CD4-positive, alpha-beta memory T cell (primary cell): ENCODE data around the gene HSPA4. TPM values are rescaled to one million over a fixed set of nuclear protein-coding genes. Genes with fewer than 3 reads are reported as not detected.

Experiments used
- CTCF ChIA-PET: fragments of 350-600 bp; sonication (Branson Sonifier 250); formaldehyde crosslinking; loops from one replicate; lab custom pipeline; 2021; ENCODE audit warnings: inconsistent platforms; ENCODE audit not compliant: partially characterized antibody; lab: Charles Lee
- POLR2A ChIA-PET: fragments of 350-600 bp; sonication (Branson Sonifier 250); formaldehyde crosslinking; loops from one replicate; lab custom pipeline; 2021; ENCODE audit not compliant: partially characterized antibody; lab: Charles Lee
- DNase-seq, 5 donors: peaks; one replicate each; pipeline versions ENCODE4 v3.0.0 to v3.0.0-alpha.2; 2020 to 2022; ENCODE audit warnings: mixed read lengths in 1 of 5
- H3K27ac ChIP-seq: one replicate; pipeline ENCODE4 v1.7.0; 2013; ENCODE audit warnings: low read depth, low read length
- H3K27me3 ChIP-seq: 2 replicates; pipeline ENCODE4 v1.7.0; 2013; ENCODE audit warnings: mild to moderate bottlenecking, low read length, moderate library complexity; ENCODE audit not compliant: insufficient read depth
- H3K36me3 ChIP-seq: 2 replicates; pipeline ENCODE4 v1.7.0; 2013; ENCODE audit warnings: mild to moderate bottlenecking, low read length, moderate library complexity; ENCODE audit not compliant: insufficient read depth
- H3K4me1 ChIP-seq: 2 replicates; pipeline ENCODE4 v1.7.0; 2013; ENCODE audit warnings: mild to moderate bottlenecking, low read length, moderate library complexity; ENCODE audit not compliant: insufficient read depth
- H3K4me3 ChIP-seq, 2 donors: one replicate each; pipeline ENCODE4 v1.7.0; 2013; ENCODE audit warnings: low read length in 2 of 2, mild to moderate bottlenecking in 1 of 2
- H3K9me3 ChIP-seq, 2 donors: one replicate each; pipeline ENCODE4 v1.7.0; 2013; ENCODE audit warnings: low read length in 2 of 2, control low read depth in 1 of 2; ENCODE audit not compliant: control insufficient read depth in 1 of 2
- H3K27ac Mint-ChIP-seq, 7 donors: one replicate each; pipeline ENCODE4 v1.8.0; 2020 to 2021; ENCODE audit warnings: mixed read lengths in 7 of 7, mild to moderate bottlenecking in 6 of 7, inconsistent platforms in 3 of 7, moderate library complexity in 3 of 7
- H3K27me3 Mint-ChIP-seq, 2 donors: one replicate each; pipeline ENCODE4 v1.8.0; 2020 to 2021; ENCODE audit warnings: mixed read lengths in 2 of 2
- H3K36me3 Mint-ChIP-seq, 2 donors: one replicate each; pipeline ENCODE4 v1.8.0; 2020 to 2021; ENCODE audit warnings: mixed read lengths in 2 of 2, inconsistent platforms in 1 of 2, mild to moderate bottlenecking in 1 of 2
- H3K4me1 Mint-ChIP-seq, 4 donors: one replicate each; pipeline ENCODE4 v1.8.0; 2020 to 2021; ENCODE audit warnings: mixed read lengths in 4 of 4, mild to moderate bottlenecking in 1 of 4
- H3K4me3 Mint-ChIP-seq, 8 donors: one replicate each; pipeline ENCODE4 v1.8.0; 2020 to 2021; ENCODE audit warnings: mixed read lengths in 8 of 8, mild to moderate bottlenecking in 7 of 8, moderate library complexity in 6 of 8, inconsistent platforms in 3 of 8
- H3K9me3 Mint-ChIP-seq, 8 donors: one replicate each; pipeline ENCODE4 v1.8.0; 2020 to 2021; ENCODE audit warnings: mixed read lengths in 8 of 8, mild to moderate bottlenecking in 5 of 8, inconsistent platforms in 3 of 8, moderate library complexity in 1 of 8
- intact Hi-C: fragments of 100-400 bp; cut with micrococcal nuclease; formaldehyde crosslinking; loops from one replicate; pipeline ENCODE4 v1.15.1; 2023
- polyA plus RNA-seq, 2 donors: library from polyadenylated mRNA; unstranded; fragments of 300-500 nt; fragmentation: Illumina TruSeq; gene quantifications; one replicate each; pipeline ENCODE4 v1.2.3, GENCODE V29; 2021
- total RNA-seq, 2 experiments: library from RNA; stranded (reverse); gene quantifications; one replicate each; pipeline ENCODE4 v1.2.3, GENCODE V29; 2021

HSPA4 gene
- total and polyA plus RNA-seq, 4 experiments from 2014 or later: 32.2 to 58.1 (median 50.5) TPM

- Mint-ChIP-seq H3K4me3 (no peak overlapping the region), H3K4me1 (no peaks in the 10 kb centered on the region), H3K9me3 (no peaks in the 10 kb centered on the region), H3K27ac (no peak overlapping the region), H3K36me3 (no peaks in the 10 kb centered on the region), H3K27me3 (peaks cover 0 to 1% of the 10 kb centered on the region in 2 donors)
- Histone ChIP-seq H3K9me3 (no peaks in the 10 kb centered on the region), H3K36me3 (no peaks in the 10 kb centered on the region), H3K4me3 (no peak overlapping the region), H3K27ac (no peak overlapping the region), H3K4me1 (no peaks in the 10 kb centered on the region), H3K27me3 (peaks cover 4% of the 10 kb centered on the region)
- ChIA-PET CTCF (interaction anchor here (1.2 kb wide), 1 partner anchor 9 kb away, joined by 4 read pairs; no protein-coding TSS in a partner anchor), POLR2A (no interaction called here)
- intact Hi-C loops: no loop called here
- DNase-seq: no peak
These were observed 68.4 kb downstream of the HSPA4 start for GRCh38 chr5:133120156-133120750.

- no peaks in the 10 kb centered on the region for H3K9me3 Mint-ChIP-seq
- ChIA-PET CTCF (interaction anchor here (1.1 kb wide), 1 partner anchor 9 kb away, joined by 4 read pairs; no protein-coding TSS in a partner anchor), POLR2A (no interaction called here)
- Histone ChIP-seq H3K4me3 (no peak overlapping the region), H3K27me3 (peaks cover 4% of the 10 kb centered on the region), H3K4me1 (no peaks in the 10 kb centered on the region), H3K27ac (no peak overlapping the region), H3K9me3 (no peaks in the 10 kb centered on the region), H3K36me3 (no peaks in the 10 kb centered on the region)
- DNase-seq: no peak
- H3K4me3 Mint-ChIP-seq: no peak overlapping the region
- intact Hi-C loops: no loop called here
- H3K4me1 Mint-ChIP-seq: no peaks in the 10 kb centered on the region
- no peaks in the 10 kb centered on the region for H3K36me3 Mint-ChIP-seq
- H3K27me3 Mint-ChIP-seq: peaks cover 0 to 1% of the 10 kb centered on the region in 2 donors
- peak overlapping the region in 1 of 7 donors; percentile 71 for H3K27ac Mint-ChIP-seq
These were observed 69.3 kb downstream of the HSPA4 start for GRCh38 chr5:133121080-133121479.

DNA sequence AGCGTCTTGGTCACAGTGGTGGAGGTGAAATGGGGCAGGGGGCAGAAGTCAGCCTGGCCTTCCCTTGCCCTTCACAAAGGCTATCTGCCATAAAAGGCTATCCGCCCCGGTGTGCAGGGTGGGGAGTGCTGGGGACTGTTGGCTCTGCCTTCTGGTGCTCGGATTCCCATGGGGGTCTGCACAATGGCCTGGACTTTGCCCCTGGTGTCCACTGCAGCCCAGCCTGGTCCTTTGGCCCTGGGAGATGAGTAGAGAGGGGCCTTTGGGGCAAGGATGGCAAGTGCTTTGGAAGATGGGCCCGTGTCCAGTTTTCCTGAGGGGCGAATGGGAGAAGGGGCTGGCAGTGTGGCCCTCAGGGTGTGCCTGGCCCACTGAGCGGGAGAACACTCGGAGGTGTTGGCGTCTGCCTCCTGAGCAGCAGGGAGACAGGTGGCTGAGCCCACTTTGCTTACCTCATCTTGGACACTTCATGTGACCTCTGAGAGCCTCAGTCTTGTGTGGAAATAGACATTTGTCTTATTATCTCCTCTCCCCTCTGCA lies 69.9 kb downstream of the HSPA4 start:
- H3K9me3 ChIP-seq: no peaks in the 10 kb centered on the region
- Mint-ChIP-seq H3K9me3 (no peaks in the 10 kb centered on the region), H3K27me3 (peaks cover 1 to 3% of the 10 kb centered on the region in 2 donors), H3K4me1 (no peaks in the 10 kb centered on the region), H3K36me3 (no peaks in the 10 kb centered on the region), H3K27ac (peak overlapping the region in 1 of 7 donors; percentile 71), H3K4me3 (no peak overlapping the region)
- ChIA-PET CTCF (interaction anchor here (1.1 kb wide), 1 partner anchor 10 kb away, joined by 4 read pairs; no protein-coding TSS in a partner anchor), POLR2A (no interaction called here)
- DNase-seq: no peak
- intact Hi-C loops: no loop called here
- no peak overlapping the region for H3K27ac ChIP-seq
- no peaks in the 10 kb centered on the region for H3K4me1 ChIP-seq
- H3K27me3 ChIP-seq: peaks cover 4% of the 10 kb centered on the region
- H3K36me3 ChIP-seq: no peaks in the 10 kb centered on the region
- no peak overlapping the region for H3K4me3 ChIP-seq

DNA sequence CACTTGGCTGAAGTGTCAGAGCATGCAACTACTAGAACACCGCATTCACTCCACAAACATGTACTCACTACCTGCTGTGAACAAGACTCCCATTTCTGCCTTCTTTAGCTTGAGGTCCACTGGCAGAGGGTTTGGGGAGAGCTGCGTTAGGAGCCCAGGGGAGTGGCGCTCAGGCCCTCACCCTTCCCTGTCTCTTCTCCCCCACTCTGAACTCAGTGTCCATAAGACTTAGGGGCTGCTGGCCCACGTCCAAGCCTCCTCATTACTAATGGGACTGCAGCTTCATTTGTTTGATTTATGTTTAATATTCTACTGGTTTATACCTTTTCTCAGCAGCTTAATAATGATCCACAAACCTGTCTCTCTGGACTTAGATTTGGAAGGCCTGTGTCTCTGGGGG lies 70.9 kb downstream of the HSPA4 start:
- Mint-ChIP-seq H3K4me1 (no peaks in the 10 kb centered on the region), H3K36me3 (no peaks in the 10 kb centered on the region), H3K4me3 (no peak overlapping the region), H3K9me3 (no peaks in the 10 kb centered on the region), H3K27me3 (peaks cover 1 to 3% of the 10 kb centered on the region in 2 donors), H3K27ac (peak overlapping the region in 1 of 7 donors; percentile 49)
- Histone ChIP-seq H3K36me3 (no peaks in the 10 kb centered on the region), H3K4me1 (no peaks in the 10 kb centered on the region), H3K9me3 (no peaks in the 10 kb centered on the region), H3K27ac (no peak overlapping the region), H3K4me3 (no peak overlapping the region), H3K27me3 (peaks cover 4% of the 10 kb centered on the region)
- ChIA-PET CTCF (interaction anchor here (2.1 kb wide), 1 partner anchor 11 kb away, joined by 6 read pairs; no protein-coding TSS in a partner anchor), POLR2A (no interaction called here)
- intact Hi-C loops: no loop called here
- DNase-seq: no peak

- H3K4me3 ChIP-seq: no peak overlapping the region
- Mint-ChIP-seq H3K4me3 (no peak overlapping the region), H3K27ac (no peak overlapping the region), H3K27me3 (peaks cover 1 to 3% of the 10 kb centered on the region in 2 donors), H3K9me3 (no peaks in the 10 kb centered on the region), H3K36me3 (no peaks in the 10 kb centered on the region), H3K4me1 (no peaks in the 10 kb centered on the region)
- CTCF ChIA-PET: interaction anchor here (0.9 to 2.1 kb wide), 2 partner anchors 12 to 123 kb away, joined by 3 to 6 read pairs; no protein-coding TSS in a partner anchor
- H3K36me3 ChIP-seq: no peaks in the 10 kb centered on the region
- no peak for DNase-seq
- H3K9me3 ChIP-seq: no peaks in the 10 kb centered on the region
- no peaks in the 10 kb centered on the region for H3K4me1 ChIP-seq
- H3K27ac ChIP-seq: no peak overlapping the region
- POLR2A ChIA-PET: no interaction called here
- peaks cover 4% of the 10 kb centered on the region for H3K27me3 ChIP-seq
- intact Hi-C loops: no loop called here
These were observed 71.5 kb downstream of the HSPA4 start for GRCh38 chr5:133123297-133123696.

GRCh38 chr5:133124891-133125290 lies 73.1 kb downstream of the HSPA4 start:
- POLR2A ChIA-PET: no interaction called here
- Histone ChIP-seq H3K4me1 (no peaks in the 10 kb centered on the region), H3K4me3 (no peak overlapping the region), H3K9me3 (no peaks in the 10 kb centered on the region), H3K36me3 (no peaks in the 10 kb centered on the region), H3K27ac (no peak overlapping the region), H3K27me3 (peaks cover 4% of the 10 kb centered on the region)
- H3K9me3 Mint-ChIP-seq: no peaks in the 10 kb centered on the region
- CTCF ChIA-PET: no interaction called here
- H3K27me3 Mint-ChIP-seq: peaks cover 1 to 3% of the 10 kb centered on the region in 2 donors
- H3K27ac Mint-ChIP-seq: peak overlapping the region in 1 of 7 donors; percentile 18
- no peak overlapping the region for H3K4me3 Mint-ChIP-seq
- no peak for DNase-seq
- intact Hi-C loops: no loop called here
- no peaks in the 10 kb centered on the region for H3K4me1 Mint-ChIP-seq
- H3K36me3 Mint-ChIP-seq: no peaks in the 10 kb centered on the region

DNA sequence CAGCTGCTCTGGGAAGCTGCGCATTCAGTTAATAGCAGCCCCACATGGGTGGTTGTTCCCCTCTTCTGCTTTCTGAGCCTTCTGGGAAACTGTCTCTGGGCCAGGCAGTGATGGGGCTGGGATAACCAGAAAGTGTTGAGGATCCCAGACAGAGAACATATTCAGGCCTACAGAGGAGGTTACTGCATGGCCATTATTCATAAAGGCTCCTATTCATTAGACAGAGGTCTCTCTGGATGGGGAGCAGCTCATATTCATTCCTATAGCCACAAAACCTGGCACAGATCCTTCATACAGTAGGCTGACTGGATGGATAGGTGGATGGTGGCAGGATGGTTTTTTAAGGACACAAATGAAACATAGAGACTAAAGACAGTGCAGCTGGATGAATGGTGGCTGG lies 76.3 kb downstream of the HSPA4 start:
- H3K4me3 ChIP-seq: no peak overlapping the region
- no peaks in the 10 kb centered on the region for H3K4me1 ChIP-seq
- Mint-ChIP-seq H3K4me1 (no peaks in the 10 kb centered on the region), H3K36me3 (no peaks in the 10 kb centered on the region), H3K9me3 (no peaks in the 10 kb centered on the region), H3K27ac (no peak overlapping the region), H3K27me3 (peaks cover 1 to 3% of the 10 kb centered on the region in 2 donors), H3K4me3 (no peak overlapping the region)
- no peak for DNase-seq
- H3K27ac ChIP-seq: no peak overlapping the region
- no peaks in the 10 kb centered on the region for H3K36me3 ChIP-seq
- CTCF ChIA-PET: interaction anchor here (2.6 kb wide), 1 partner anchor 17 kb away, joined by 10 read pairs; no protein-coding TSS in a partner anchor
- H3K9me3 ChIP-seq: no peaks in the 10 kb centered on the region
- intact Hi-C loops: no loop called here
- POLR2A ChIA-PET: no interaction called here
- H3K27me3 ChIP-seq: peaks cover 4% of the 10 kb centered on the region
